ENCODE measurements around the gene GNAZ.

DNA sequence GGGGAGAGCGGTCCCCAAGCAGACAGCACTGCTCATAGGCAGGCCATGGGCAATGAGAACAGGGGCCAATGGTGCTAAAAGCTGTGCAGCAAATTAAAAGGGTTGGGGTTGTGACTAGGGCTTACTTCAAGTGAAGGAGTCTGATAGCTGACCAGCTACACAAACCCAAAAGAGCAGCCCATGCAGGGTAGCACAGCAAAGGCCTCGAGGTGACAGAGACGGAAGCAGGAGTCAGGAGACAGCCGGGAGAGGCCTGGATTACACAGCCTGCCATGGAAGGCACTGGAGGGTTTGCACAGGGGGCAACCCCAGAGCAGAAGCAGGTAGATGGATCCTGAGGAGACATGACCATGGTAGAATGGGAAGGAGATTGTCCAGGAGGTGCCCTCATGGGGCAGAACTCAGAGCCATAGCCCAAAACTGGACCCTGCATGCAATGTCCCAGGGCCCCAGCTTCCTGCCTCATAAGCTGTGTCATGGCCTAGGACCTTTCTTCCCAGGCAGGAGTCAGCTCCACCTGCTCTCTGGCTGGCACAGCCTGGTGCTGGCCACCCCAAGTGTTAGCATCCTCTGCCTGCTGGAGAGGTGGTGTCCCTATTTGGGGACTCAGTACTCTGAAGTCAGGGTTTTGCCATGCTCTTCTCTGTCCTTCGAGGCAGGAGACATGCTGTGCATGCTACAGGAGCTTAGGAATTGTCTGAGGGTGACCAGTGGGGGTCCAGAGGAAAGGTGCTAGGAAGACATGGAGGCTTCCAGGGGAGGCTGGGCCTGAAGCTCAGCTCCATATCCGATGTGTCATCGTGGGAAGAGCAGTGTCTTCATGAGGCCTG is 38.1 kb downstream of the GNAZ start:
- TF ChIP-seq EP300 (IDR thresholded peaks at IDR 0.05) (no peak), POLR2AphosphoS5 (IDR thresholded peaks at IDR 0.05) (no peak)
- TF ChIP-seq, protein P1, sequence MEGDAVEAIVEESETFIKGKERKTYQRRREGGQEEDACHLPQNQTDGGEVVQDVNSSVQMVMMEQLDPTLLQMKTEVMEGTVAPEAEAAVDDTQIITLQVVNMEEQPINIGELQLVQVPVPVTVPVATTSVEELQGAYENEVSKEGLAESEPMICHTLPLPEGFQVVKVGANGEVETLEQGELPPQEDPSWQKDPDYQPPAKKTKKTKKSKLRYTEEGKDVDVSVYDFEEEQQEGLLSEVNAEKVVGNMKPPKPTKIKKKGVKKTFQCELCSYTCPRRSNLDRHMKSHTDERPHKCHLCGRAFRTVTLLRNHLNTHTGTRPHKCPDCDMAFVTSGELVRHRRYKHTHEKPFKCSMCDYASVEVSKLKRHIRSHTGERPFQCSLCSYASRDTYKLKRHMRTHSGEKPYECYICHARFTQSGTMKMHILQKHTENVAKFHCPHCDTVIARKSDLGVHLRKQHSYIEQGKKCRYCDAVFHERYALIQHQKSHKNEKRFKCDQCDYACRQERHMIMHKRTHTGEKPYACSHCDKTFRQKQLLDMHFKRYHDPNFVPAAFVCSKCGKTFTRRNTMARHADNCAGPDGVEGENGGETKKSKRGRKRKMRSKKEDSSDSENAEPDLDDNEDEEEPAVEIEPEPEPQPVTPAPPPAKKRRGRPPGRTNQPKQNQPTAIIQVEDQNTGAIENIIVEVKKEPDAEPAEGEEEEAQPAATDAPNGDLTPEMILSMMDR (IDR thresholded peaks at IDR 0.05), result no peak

Data from stomach (tissue), 4 donors.